Stimulated activated CD4-positive, alpha-beta T cell treated with anti-CD3 and anti-CD28 coated beads, Interleukin-12 subunit alpha, Interleukin-12 subunit beta, amount 100 ng/mL, for 48 hours (primary cell): ENCODE results near the gene DACH1.

ENCODE experiments used
- DNase-seq, 3 donors: peaks; one replicate each; pipeline ENCODE4 v3.0.0-alpha.2; 2020; ENCODE audit warnings: low read depth in 2 of 3, low spot score in 1 of 3

DACH1 gene

DNA sequence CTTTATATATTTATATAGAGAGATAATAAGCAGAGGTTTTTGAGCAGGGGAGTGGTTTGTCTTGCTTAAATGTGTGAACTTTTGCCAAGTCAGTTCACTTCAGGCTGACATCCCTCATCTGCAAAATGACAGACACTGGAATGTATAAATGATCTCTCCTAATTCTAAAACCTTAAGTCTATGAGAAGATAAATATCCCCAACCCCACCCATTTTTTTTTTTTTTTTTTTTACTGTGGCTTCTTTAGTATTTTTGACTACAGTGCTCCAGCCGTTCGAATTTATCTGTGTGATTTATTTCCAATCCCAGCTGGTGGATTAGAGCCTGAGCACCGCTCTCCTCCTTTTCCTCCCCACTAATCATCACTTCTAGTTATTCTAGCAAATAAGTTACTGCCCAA is 234.8 kb downstream of the DACH1 start:
- no peak for DNase-seq

DNA sequence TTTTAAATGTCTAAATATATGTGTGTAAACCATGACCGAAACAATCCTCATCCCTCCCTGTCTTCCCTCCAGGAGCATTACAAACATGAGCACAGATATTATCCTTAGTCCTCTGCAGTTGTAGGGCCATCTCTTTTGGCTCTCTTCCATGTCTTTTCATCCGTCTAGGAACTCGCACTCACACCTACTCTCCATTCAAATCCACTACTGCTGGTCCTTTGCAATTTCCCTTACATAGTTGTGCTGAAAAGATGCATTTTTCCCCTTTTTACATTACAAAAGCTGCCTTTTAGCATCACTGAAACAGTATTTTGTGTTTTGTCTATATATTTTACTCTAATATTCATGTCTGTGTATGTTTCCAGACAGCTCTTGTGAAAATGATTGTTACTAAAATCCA is 237.8 kb downstream of the DACH1 start:
- DNase-seq, result no peak

DNA sequence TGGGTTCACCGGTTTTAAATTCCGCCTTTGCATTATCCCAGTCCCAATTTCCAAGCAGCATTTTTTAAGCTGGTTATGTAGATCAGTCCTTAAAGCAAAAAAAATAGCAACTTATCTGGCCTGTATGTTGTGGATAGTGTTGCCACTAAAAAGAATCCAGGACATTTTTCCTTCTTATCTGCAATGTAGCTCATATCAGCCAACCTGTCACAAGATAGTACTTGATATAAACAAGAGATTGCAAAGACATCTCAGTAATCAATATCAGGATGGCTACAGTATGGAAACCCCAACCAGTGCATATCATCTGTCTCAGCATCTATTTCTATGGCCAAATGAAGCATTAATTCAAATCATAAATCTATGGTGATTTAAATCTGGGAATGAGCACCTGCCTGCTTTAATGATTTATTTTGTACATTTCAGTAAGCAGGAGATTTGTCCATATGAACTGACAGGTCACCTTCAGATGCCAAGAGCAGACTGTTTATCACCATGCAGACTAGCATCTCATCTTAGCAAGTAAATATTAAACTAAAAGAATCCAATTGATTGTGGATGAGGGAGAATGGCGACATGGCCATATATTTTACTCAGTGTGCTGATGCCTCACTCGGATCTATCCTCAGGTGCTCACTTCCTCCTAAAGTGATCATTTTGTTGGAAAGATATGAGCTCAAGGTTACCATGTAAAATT is 240.4 kb downstream of the DACH1 start:
- no peak for DNase-seq

DNA sequence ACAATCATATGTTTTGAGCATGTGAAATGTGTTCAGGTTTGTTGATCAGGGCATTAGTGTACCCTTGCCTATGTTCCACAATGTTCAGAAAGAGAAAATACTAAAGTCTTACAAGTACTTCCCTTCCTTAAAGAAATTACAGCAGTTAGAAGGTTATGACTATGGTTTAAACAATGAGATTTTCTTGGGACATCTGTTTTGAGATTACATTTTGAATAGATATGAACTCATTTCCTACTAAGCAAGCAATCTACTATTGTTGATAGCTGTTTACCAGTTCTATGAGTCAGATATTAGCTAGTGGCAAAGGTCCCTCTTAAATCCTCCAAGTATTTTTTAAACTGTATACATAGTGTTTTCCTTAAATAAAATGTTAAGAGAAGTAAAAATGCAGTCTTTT is 241.3 kb downstream of the DACH1 start:
- DNase-seq, result no peak

GRCh38 chr13:71624653-71625600 is 242.1 kb downstream of the DACH1 start:
- DNase-seq, result no peak

DNA sequence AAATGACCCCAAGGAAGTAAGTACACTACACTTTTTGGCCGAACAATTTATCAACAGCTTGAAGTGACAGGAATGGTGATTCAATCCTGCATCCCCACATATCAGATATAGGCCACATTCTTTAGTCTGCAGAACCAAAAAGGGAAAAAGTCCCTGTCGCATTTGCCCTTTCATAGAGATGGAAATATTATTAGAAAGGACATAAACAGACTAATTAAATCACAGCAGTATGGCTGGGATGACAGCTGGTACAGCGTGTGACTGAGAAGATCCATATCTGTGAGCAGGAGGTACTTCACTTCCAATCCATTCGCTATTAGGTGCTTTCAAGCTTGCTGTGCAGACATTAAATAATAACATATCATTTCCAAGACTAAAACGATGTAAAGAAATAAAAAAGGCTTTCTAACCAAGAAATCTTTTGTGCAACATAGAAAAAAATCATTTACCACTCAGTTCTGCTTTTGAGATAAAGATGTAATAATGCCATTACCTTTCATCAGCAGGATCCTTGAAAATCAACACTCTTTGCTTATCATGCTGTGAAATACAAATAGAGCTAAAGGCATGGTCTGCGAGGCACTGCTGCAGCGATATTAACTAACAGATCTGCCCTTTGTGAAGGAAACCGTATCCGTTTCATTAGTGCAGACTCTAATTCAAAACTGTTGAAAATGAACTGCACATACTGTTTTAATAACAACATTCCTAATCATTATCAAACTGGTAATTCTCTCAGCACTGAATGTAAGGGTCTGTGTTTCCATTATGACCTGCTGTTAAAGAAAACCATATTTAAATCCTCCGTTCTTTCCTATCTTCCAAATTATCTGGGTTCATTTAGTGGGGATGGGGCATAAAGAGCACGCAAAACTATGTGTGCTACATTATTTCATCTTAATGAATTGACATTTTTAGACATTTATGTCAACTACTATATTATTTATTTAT is 245.6 kb downstream of the DACH1 start:
- DNase-seq, result no peak

- DNase-seq, result no peak
These were observed 247.9 kb downstream of the DACH1 start for GRCh38 chr13:71619096-71619495.

DNA sequence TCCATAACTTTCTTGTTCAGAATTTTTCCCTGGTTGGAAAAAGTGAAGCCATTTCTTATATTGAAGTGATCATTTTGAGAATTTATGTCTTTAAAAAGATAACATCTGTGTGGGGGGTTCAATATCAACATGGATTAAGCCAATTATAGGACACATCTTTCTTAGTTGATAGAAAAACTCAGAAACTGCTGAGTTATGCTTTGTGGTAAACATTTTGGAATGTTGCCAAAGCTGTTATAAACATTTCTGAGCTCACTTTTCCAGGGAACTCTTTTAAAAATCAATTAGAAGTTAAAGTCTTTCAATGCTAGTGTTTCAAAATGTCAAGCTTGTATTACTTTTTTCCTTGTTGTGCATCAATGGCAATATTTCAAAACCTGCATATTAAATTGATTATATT is 248.8 kb downstream of the DACH1 start:
- DNase-seq, result no peak

DNA sequence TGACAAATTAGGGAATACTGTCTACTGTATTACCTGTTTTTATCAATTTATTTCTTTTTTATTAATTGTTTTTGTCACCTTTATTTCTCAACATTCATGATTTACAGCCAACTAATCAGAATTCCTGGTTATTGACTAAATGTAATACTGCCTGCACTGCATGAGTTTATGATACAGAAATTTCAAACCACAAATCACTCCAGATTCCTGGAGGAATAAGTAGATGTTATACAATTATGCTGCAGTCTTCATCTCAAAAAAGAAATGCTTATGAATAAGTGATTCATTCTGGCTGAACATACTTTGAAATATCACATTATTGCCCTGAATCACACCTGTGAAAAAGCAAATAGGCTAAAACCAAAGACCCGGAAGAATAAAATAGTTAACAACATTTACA is 249.7 kb downstream of the DACH1 start:
- DNase-seq, result no peak

GRCh38 chr13:71613066-71613745 is 253.8 kb downstream of the DACH1 start:
- no peak for DNase-seq

GRCh38 chr13:71611292-71611691 is 255.7 kb downstream of the DACH1 start:
- DNase-seq, result no peak

DNA sequence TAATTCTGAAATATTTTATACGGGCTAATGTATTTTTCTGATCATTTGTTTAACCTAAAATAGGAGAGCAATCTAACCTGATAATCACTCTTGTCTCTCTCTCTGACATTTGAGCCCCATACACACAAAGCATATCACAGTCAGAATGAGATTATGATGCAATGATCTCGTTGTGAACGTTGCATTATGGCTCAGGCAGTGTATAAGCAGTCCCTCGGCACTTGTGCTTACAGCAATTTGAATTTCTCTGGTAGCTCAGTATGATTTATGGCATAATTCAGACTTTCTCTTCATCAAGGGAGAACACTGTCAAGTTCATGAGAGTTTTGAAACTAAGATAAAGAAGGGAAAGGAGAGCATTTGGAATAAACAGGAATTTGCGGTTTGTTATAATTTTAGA is 256.1 kb downstream of the DACH1 start:
- no peak for DNase-seq

DNA sequence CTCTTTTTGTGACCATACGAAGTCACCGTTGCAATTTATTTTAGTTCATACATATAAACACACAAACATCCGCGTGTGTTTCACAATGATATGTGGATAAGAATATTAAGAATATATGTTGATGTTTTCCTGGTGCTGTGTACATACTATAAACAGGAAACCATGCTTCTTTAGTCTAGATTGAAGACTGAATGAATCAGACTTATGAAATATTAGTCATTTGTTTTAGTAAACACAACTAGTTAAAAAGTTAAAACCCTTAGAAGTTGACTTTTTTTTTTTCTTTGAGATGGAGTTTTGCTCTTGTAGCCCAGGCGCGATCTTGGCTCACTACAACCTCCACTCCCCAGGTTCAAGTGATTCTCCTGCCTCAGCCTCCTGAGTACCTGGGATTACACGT is 257.7 kb downstream of the DACH1 start:
- DNase-seq, result no peak

GRCh38 chr13:71607575-71607974 is 259.4 kb downstream of the DACH1 start:
- DNase-seq, result no peak

GRCh38 chr13:71606818-71607217 is 260.2 kb downstream of the DACH1 start:
- no peak for DNase-seq

DNA sequence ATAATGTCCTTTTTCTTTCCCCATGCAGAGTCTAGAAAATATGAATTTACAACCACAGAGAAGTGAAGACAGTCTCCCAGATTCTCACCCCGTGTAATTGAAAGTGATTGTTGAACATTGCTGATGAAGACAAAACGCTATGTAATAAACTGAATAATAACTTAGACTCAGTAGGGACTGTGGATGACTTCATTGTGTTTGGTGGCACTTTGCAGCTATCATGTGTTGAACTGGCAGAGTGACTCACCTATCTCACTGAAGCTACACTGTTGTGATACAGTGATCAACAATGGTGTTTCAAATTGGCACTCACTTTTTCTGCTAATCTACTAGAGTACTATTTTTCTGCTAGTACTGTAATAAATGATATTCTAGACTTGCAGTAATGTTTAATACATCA is 261.3 kb downstream of the DACH1 start:
- no peak for DNase-seq

DNA sequence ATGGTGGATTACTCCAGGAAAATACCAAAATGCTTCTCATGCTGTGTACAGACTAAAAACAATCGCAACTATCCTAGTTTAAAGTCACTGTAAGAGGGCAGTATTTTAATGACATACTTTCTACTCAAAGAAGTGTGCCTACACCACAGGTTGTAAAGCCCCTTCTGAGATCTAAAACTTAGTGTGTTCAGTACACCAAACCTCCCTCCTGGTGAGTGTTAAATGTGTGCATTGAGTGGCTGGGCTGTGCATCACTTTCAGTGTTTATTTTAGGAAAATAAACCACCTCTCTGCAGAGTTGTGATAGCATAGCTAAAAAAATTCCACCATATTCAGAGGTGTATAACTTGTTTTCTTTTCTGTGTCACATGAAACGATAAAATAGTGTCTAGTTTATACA is 263.7 kb downstream of the DACH1 start:
- no peak for DNase-seq

DNA sequence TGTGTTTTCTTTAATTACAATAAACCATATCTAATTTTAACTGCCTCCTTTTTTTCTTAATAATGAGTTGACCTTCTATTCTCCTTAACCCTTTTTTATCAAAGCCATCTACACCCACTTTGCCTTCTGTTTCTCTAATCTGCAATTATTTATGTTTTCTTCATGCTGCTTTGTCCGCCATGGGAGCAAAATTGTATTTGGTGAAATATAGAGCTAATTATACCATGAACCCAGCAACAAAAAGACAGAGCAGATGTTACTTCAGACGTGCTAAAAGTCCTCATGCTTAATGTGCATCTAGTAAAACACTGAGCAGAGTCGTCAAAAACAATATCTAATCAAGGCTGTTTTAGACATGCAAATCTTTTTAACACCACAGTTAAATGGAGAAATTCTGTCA is 264.7 kb downstream of the DACH1 start:
- DNase-seq, result no peak

DNA sequence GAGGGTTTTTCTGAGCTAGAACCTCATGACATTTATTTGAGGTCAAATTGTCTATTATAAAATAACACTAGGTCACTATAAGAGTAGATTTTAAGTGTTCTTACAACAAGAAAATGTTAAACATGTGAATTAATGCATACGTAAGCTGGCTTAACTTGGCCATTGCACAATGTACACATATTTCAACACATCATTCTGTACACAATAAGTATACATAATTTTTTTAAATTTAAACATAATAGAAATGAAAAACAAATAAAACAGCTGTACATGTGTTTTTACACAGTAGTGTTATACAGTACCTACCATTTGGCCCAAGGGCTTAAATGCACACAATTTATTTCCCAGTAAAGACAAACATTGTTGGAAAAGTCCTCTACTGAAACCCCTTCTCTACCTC is 269.9 kb downstream of the DACH1 start:
- no peak for DNase-seq

- no peak for DNase-seq
These were observed 270.9 kb downstream of the DACH1 start for GRCh38 chr13:71596116-71596515.

DNA sequence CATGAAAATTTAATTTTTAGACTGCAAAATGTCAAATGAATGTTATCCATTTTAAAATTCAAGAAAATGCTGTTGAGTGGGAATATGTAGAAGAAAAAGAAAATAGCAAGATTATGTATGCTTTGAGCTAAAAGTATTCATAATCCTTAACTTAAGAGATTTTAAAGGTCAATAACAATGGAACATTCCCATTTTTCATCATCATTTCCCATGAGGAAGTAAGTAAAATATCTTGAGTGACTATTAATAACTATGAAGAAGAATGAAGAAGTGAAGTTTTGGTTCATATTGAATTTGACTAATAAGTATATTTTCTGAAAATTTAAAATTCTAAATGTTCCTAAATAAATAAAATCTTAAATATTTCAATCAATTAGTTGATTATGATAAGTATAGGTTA is 273.4 kb downstream of the DACH1 start:
- DNase-seq, result no peak
